ENCODE measurements around the gene KLRB1.
"Not testable (repeated sequence)": the region's sequence is repeated elsewhere in the genome, so short reads cannot be mapped to it uniquely, and the experiment has no call there.

The KLRB1 gene

DNA sequence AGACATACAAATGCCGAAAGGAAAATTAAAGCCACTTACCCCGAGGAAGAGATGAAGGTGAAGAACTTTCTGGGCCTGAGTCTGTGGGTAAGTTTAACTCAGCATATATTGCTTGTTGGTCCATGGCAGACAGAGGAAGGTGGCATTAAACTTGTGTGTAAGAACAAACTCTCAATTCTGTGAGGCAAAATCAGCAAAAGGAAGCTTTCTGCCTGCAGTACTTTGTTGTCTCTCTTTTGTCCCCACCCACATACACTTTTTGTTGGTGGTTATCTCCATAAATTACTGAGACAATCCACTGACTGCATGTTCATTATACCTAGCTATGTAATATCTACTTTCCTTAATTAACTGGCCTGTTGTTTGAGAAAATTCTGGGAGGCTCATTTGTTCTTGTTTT is at the start of gene KLRB1:
KLRB1 (minus strand) TSS at position 201 of the 400 bp plus-strand sequence; CDS start at position 124, 77 bp downstream.
- no peak for DNase-seq

DNA sequence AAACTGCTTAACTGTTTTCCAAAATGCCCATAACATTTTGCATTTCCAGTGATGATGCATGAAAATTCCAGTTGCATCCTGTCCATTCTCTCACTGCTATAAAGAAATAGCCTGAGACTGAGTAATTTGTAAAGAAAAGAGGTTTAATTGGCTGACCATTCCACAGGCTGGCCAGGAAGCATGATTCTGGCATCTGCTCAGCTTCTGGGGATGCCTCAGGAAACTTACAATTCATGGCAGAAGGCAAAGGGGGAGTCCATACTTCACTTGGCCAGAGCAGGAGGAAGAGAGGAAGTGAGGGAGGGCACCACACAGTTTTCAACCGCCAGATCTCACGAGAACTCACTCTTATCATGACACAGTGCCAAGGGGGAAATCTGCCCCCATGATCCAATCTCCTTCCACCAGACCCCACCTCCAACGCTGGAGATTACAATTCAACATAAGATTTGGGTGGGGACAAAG is 43.6 kb upstream of the KLRB1 start:
- no peak for DNase-seq

DNA sequence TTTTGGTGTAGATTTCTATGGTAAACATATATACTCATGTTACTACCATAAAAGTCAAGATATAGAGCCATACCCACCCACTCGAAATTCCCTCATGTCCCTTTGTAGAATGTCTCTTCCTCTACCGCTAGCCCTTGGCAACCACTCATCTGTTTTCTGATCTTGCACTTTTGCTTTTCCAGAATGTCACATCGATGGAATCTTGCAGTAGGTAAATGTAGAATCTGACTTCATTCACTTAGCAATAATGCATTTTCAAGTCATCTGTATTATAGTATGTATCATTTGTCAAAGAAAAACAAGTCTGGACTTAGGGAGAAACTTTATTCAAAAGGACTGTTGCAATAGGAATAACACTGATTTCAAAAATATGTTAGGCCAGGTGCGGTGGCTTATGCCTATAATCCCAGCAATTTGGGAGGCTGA is 42.4 kb upstream of the KLRB1 start:
- no peak for DNase-seq

DNA sequence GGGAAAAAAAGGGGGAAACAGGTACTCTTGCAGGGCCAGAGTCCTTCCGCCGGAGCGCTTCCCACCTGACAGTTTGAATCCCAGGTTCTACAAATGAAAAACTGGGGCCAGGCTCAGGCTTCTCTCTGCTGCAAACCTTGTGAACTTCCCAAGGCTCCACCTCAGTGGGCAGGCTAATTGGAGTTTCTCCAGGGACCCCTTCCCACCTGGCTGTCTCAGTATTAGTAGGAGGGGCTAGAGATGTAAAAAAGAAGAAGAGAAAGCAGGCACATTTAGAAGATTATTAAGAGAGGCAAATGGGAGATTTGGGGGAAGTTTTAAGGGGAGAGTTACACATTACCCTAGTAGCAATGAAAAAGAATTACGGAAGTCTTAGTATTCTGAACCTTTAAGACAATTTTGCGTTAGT is 41.8 kb upstream of the KLRB1 start:
- DNase-seq = peak; percentile 16

DNA sequence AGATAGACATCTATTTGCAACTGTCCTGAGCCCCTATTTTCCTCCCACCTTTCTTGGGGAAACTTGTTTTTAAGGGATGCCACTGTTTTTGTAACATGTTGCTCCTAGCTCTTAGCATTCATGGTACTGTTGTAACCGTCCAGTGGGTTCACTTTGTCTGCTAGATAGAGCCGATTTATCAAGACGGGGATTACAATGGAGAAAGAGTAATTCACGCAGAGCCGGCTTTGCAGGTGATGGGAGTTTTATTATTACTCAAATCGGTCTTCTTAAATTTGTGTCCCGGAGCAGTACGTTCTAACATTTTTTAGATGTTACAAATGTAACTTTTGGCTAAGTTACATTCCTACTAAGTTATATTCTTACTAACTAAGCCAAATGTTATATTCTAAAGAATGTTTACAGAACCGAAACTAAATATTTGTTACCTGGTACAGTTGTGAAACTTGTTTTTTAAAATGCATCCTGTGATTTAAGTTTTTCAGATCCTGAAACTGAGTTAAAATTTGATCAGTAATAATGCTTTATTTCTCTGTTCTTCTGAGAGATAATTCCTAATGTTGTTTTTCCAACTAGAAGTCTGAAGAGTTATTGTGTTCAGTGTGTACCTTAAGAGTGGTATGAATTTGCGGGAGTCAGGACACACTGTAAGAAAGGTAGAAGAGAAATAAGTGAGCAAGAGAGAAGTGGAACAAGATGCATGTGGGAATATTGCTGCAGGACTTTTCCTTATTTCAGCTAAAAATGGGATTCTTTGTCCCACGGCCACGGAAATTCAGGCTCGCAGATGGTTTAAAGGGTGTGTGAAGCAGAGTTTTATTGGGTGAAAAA is 41.2 kb upstream of the KLRB1 start:
- DNase-seq = peak; percentile 41

DNA sequence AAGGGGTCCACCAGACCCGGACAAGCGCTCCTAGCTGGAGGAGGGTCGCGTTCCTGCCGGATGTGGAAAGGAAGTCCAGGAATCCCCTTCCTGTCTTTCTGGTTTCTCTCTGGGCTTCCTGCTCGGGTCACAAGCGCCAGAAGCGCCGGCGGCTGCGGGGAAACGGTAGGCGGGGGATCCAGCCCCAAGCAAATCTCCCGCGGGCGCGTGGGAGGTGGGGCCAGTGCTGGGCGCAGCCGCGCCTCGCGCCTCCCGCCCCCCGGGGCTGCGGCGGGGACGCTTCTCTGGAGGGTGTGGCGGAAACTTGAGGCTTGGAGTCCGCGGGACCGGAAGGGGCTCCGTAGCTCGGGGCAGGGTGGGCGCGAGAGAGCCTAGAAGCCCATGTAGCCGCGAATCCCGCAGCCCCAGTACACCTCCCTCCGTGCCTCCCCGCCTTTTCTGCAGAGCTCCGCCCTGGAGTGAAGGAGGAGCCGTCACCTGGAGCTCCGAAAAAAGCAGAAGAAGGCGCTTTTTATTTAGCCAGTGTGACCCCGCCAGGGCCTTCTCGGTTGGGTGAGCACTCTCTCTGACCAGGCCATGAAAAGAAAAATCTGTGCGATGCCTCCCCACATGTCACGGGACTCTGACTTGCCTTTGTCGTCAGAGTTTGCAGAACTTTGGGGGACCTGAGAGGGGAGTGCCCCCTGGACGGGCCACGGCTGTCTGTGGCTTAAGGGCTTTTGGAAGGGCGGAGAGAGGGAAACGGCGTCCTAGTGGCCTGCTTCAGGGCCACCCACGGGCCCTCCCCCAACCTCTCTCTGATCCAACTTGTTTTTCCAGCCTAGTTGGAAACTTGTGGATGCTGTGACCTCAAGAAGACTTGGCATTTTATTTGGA is 40.3 kb upstream of the KLRB1 start:
- peak; percentile 96 for DNase-seq

DNA sequence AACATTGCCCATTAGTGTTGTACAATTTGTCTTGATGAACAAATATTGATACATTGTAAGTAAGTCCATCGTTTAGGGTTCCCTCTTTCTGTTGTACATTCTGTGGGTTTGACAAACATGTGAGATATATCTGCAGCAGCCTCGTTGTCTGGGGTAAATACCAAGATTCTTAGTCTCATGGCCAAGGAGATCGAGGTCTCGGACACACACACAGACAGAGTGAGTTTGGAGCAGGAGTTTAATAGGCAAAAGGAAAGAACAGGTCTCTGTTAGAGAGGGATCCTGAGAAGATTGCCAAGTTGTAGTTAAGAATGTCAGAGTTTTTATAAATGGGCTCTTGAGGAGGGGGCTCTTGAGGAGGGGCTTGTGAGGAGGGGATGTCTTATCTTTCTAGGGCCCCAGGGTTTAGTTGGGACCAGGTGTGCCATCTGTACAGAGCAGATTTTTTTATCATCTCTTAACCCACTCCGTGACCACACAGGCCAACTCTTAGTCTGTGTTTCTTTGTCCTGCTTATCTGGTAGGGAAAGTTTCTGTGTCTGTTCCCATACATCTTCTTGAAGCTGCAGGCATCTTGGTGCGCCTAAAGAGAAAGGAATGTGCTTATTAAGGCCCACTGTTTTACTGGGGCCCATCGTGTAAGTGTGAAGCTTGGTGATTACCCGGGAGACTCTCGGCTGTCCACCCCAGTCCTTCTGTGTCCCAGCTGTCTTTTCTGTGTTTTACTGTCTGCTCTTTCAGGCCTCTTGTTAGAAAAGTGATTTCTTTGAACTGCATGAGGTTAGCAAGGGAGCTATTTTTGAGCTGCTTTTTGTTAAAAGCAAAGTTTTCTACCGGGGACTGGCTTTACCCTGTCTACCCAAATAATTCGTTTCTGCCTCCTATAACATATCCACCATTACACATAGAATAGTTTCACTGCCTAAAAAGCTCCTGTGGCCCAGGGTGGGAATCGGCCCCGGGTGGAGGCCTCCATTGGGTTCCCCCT is 39.4 kb upstream of the KLRB1 start:
- DNase-seq = peak; percentile 35

DNA sequence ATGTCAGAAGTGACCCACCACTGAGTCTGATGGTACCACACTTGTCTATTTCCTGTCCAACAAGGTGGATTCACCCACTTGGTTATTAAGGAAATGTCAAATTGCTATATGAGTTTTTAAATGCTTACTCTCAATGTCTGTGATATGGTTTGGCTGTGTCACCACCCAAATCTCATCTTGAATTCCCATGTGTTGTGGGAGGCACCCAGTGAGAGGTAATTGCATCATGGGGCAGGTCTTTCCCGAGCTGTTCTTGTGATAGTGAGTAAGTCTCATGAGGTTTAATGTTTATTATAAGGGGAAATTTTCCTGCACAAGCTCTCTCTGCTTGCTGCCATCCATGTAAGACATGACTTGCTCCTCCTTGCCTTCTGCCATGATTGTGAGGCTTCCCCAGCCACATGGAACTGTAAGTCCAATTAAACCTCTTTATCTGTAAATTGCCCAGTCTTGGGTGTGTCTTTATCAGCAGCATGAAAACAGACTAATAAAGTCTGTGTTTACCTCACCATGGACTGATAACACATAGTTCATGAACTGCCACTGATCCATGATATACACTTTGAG is 37.4 kb upstream of the KLRB1 start:
- DNase-seq = not testable (repeated sequence)

DNA sequence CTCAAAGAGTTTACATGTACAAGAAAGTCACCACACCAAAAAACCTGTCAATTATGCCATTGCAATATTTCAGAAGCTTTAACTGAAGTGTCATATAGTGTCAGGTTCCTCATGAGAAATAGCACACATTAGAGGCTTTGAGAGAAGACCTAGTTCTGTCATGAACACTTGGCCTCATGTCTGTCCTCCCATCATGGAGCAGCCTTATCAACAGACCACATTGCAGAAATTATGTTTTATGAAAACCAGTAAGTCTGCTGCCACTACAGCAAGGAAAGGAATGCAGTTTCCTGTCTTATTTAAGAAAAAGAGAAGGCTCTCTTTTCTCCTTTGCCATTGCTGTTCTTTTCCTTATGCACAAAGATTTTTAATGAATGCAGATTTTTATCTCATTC is 35.5 kb upstream of the KLRB1 start:
- no peak for DNase-seq

DNA sequence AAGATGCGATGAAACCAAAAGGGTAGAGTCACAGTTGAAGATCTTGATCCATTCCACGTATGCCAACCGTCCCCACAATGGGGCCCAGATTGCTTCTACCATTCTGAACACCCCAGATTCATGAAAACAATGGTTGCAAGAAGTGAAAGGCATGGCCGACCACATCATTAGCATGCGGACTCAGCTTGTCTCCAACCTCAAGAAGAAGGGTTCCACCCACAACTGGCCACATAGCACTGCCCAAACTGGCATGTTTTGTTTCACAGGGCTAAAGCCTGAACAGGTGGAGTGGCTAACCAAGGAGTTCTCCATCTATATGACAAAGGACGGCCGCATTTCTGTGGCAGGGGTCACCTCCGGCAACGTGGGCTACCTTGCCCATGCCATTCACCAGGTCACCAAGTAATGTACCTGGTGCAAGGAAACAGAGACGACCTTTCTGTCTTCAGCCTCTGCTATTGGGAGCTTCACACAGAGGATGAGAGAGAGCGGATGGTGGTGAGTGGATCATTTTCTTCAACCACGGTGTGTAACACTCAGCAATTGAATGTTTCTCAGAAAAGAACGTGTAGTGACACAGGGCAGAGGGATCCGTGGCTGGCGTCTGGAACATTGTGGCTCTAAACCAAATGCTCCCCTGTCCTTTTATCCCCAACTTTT is 35.0 kb upstream of the KLRB1 start:
- no peak for DNase-seq

DNA sequence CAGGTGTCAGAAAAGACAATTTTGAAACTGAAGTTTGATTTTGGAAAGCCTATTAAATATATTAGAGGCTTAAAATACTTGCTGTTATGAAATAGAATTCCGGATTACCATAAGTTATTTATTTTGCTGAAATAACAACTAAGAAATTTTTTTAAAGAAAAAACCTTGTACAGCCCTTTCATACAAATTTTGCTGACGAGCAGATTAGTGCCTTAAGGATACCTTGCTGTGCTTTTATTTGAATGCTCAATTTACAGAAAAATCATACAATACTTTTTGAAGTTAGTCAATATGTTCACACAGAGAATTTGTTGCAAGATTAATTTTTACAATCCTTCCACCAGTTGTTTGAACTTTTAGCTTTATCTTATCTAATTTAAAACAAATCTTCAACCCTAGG is 32.3 kb upstream of the KLRB1 start:
- DNase-seq = no peak

DNA sequence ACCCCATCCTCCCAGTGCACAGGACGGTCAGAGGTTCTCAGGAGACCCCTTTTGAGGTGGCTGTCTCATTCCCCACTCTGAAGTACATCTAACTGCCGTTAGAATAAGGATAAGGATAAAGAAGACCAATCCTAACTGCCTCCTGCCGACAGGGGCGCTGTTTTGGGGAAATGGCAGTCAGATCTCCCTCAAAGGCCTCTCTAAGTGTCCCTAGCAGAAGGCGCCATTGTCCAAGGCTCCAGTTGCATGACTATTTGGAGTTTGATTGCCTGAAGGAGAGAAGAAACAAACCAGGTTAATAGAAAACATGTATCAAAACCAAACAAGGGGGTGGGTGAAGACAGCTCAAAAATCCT is 29.1 kb upstream of the KLRB1 start:
- no peak for DNase-seq

DNA sequence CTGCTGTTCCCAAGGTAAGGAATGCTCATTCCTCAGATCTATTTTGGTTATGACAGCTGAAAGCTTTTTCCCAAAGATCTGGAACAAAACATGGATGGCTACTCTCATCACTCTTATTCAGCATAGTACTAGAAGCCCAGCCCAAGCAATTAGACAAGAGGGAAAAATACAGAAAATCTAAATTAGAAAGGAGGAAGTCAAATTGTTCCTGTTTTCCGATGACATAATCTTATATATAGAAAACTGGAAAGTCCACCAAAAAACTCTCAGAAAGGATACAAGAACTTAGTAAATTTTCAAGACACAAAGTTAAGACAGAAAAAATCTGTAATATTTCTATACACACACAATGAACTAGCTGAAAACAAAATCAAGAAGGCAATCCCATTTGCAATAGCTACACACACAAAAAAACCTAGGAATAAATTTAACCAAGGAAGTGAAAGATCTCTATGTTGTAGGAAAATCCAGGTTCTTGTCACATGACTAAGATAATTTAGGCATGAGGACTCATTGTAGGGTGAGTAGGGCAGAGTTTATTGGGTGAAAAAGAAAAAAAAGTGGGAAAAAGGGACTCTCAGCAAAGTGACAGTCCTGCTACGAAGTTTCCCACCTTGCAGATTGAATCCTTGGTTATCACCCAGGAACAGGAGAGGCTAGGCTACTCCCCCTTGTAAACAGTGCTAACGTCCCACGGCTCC is 28.6 kb upstream of the KLRB1 start:
- no peak for DNase-seq

DNA sequence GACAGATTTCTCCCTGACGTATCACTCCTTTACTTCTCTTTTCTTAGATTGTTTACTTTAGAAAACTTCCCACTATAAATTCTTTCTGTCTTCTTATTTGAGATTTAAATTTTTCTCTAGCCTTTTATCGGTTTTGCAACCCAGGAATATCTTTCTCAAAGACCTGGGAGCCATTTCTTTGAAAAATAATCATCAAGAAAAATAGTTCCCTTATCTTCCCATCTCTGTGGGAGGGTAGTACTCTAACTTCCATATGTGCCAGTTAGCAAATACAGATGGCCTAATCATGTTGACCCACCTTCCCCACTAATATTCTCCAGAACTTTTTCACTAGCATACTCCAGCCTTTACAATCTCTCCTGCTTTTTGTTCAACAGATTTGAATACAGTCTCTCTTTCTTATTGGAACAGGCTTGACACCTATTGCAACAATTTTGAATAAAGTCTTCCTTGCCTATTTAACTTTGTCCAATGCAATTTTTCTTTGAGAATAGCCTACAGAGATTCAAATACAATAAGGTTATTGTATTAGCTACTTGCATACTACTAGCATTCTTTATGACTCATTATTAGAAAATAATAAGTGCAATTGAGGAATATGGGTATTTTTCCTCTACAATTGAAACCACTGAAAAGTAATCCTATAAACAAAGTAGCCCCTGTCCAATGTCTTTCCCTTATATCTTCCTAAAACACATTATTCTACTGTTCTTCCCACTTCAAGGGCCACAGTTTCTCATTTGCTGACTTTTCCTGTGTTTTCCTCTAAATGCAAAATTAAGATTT is 27.4 kb upstream of the KLRB1 start:
- no peak for DNase-seq

DNA sequence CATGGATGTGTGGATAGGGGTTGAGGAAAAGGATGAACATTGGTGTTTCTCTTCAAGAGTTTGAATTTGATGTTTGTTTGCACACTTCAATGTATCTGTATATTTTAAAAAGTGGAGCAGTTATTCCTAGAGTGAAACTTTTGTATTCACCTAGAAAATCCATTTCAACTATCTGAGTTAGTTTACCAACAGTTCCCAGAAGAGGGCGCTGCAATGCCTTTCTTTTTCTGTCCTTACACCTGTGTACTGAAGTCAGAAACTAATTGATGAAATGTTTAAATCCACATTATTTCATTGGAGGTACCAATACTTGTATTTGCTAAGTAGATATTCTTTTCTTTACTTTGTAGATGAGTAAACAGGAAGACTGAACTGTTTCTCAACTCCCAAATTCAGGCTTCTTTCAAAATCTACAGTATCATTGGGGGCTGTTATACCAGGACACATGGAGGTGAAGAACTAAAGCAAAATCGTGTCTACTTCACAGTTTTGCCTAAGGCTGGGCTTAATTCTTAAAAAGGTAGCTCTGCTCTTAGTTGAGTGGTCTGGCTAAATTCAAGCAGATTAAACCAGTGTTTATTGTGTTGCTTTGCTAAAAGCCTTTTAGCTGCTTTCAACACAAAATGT is 26.6 kb upstream of the KLRB1 start:
- peak; percentile 35 for DNase-seq

DNA sequence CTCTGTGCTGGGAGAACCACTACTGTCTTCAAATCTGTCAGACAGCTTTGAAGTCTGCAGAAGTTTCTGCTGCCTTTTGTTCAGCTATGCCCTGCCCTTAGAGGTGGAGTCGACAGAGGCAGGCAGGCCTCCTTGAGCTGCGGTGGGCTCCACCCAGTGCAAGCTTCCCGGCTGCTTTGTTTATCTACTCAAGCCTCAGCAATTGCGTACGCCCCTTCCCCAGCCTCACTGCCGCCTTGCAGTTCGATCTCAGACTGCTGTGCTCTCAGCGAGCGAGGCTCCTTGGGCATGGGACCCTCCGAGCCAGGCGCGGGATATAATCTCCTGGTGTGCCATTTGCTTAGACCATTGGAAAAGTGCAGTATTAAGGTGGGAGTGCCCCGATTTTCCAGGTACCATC is 25.1 kb upstream of the KLRB1 start:
- no peak for DNase-seq

DNA sequence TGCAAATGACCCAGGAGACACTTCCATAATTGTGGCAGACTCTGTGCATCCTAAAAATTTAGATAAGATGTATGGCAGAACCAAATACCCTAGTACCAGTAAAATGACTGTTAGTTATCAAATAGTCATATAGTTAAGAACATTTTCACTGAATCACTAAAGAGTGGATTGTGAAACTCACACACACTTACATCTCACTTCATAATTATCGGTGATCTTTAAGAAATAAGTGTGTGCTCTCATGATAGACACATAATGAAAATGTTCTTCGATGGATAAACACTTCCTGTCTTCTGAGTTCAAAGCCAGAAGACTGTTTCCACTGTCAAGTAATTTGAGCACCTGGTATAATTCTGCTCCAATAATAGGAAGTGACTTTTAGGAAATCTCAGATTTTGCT is 19.1 kb upstream of the KLRB1 start:
- no peak for DNase-seq

DNA sequence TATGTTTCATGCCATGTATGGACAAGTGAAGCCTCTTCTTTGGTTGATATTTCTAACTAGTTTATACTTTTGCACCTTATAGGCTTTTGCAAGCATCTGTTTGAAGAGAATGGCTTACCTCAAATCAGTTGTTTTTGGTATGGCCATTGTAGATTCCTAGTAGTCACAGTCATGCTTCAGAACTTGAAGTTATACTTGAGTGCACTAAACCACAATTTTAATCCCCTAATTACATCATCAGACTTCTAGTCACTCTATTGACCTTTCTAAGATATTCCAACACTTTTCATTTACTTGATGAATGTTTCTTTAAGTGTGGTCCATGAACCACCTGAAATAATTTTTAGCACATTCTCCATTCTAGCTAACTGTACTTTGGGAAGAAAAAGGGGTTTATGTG is 18.6 kb upstream of the KLRB1 start:
- no peak for DNase-seq

DNA sequence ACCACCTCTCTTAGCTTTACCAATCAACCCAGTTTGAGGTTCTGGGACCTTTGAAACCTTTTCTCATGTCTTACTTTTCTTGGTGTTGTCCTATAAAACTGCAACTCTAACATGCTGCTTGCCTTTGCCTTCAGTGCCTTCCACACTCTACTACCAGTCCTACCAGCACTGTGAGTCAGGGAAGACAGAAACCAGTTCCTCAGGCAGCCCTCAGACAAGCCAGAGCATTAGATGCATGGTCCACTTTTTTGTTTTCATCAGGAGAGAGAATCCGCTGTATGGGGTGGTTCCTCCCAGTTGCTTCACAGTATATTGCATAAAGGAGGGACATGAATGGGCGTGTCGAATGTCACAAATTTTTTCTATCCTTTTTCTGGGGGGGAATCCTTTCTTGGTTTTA is 17.3 kb upstream of the KLRB1 start:
- DNase-seq = no peak

Measured in NCI-H146 (cell line).